ENCODE results near the gene EFS. TPM values are rescaled to one million over a fixed set of nuclear protein-coding genes. Genes with fewer than 3 reads are reported as not detected.

The EFS gene
- total and polyA plus RNA-seq, 3 donors from 2014 or later = 7.6 to 10.5 (median 10.3) TPM

- no peak overlapping the region for H3K27ac ChIP-seq
- 45 to 52% methylated on average over 13 to 14 of the region's 16 CpGs for WGBS, 2 donors
- no peaks in the 10 kb centered on the region for H3K36me3 ChIP-seq (ENCODE audit: low read depth, missing control alignments)
- no peaks in the 10 kb centered on the region for H3K9me3 ChIP-seq
- H3K4me3 ChIP-seq = no peak overlapping the region
- intact Hi-C loops (cut with DNase I; ENCODE audit: low total_unique reads) = no loop called here
- no peaks in the 10 kb centered on the region for H3K27me3 ChIP-seq
- DNase-seq = no peak
- H3K4me1 ChIP-seq = peaks cover 4% of the 10 kb centered on the region
- TF ChIP-seq POLR2A (IDR thresholded peaks at IDR 0.05) (no peak), CTCF (IDR thresholded peaks at IDR 0.05) (no peak)
These were observed 15.4 kb upstream of the EFS start for GRCh38 chr14:23380197-23380914.

GRCh38 chr14:23379366-23380196 is 14.6 kb upstream of the EFS start:
- H3K36me3 ChIP-seq (ENCODE audit: low read depth, missing control alignments) = no peaks in the 10 kb centered on the region
- WGBS, 2 donors = 45 to 65% methylated on average over 9 to 12 of the region's 12 CpGs
- no peaks in the 10 kb centered on the region for H3K9me3 ChIP-seq
- intact Hi-C loops (cut with DNase I; ENCODE audit: low total_unique reads) = no loop called here
- TF ChIP-seq POLR2A (IDR thresholded peaks at IDR 0.05) (no peak), CTCF (IDR thresholded peaks at IDR 0.05) (peak; percentile 40 to 75 (median 55))
- no peaks in the 10 kb centered on the region for H3K27me3 ChIP-seq
- H3K27ac ChIP-seq = no peak overlapping the region
- no peak overlapping the region for H3K4me3 ChIP-seq
- H3K4me1 ChIP-seq = peaks cover 4% of the 10 kb centered on the region
- peak; percentile 57 for DNase-seq

GRCh38 chr14:23378612-23379220 is 13.7 kb upstream of the EFS start:
- DNase-seq = no peak
- intact Hi-C loops (cut with DNase I; ENCODE audit: low total_unique reads) = no loop called here
- Histone ChIP-seq H3K9me3 (no peaks in the 10 kb centered on the region), H3K4me3 (no peak overlapping the region), H3K4me1 (peaks cover 4% of the 10 kb centered on the region), H3K27me3 (no peaks in the 10 kb centered on the region), H3K36me3 (ENCODE audit: low read depth, missing control alignments) (no peaks in the 10 kb centered on the region), H3K27ac (no peak overlapping the region)
- no peak for TF ChIP-seq POLR2A (IDR thresholded peaks at IDR 0.05)
- no peak for TF ChIP-seq CTCF (IDR thresholded peaks at IDR 0.05)
- WGBS, 2 donors = 77 to 87% methylated on average over 7 to 11 of the region's 11 CpGs

- Histone ChIP-seq H3K4me3 (no peak overlapping the region), H3K9me3 (no peaks in the 10 kb centered on the region), H3K27me3 (no peaks in the 10 kb centered on the region), H3K36me3 (ENCODE audit: low read depth, missing control alignments) (no peaks in the 10 kb centered on the region), H3K4me1 (peaks cover 4% of the 10 kb centered on the region), H3K27ac (no peak overlapping the region)
- intact Hi-C loops (cut with DNase I; ENCODE audit: low total_unique reads) = no loop called here
- TF ChIP-seq POLR2A (IDR thresholded peaks at IDR 0.05) = no peak
- no peak for TF ChIP-seq CTCF (IDR thresholded peaks at IDR 0.05)
- no peak for DNase-seq
- 74 to 83% methylated on average over 12 to 14 of the region's 14 CpGs for WGBS, 2 donors
These were observed 12.9 kb upstream of the EFS start for GRCh38 chr14:23377573-23378563.

Measured in testis (tissue), 3 donors.